BE2C (cell line): ENCODE measurements around the gene ESYT3.

Source experiments
- DNase-seq: peaks from one replicate; pipeline ENCODE4 v3.0.0-alpha.2; 2020
- H3K27me3 ChIP-seq: fragments of 250-450 bp; sonication (Bioruptor Pico); 2 replicates; pipeline ENCODE4 v1.5.1; 2020; ENCODE audit warnings: mild to moderate bottlenecking
- H3K36me3 ChIP-seq: fragments of 250-450 bp; sonication (Bioruptor Pico); 2 replicates; pipeline ENCODE4 v1.5.1; 2020; ENCODE audit warnings: mild to moderate bottlenecking
- H3K4me1 ChIP-seq: fragments of 250-450 bp; sonication (Bioruptor Pico); 2 replicates; pipeline ENCODE4 v1.5.1; 2020
- H3K4me3 ChIP-seq: 2 replicates; pipeline ENCODE4 v1.5.1; 2011; ENCODE audit warnings: low read depth, low read length
- H3K9me3 ChIP-seq: fragments of 250-450 bp; sonication (Bioruptor Pico); 2 replicates; pipeline ENCODE4 v1.5.1; 2020
- TF ChIP-seq, protein P1 (sequence below): IDR thresholded peaks from 2 replicates; pipeline ENCODE4 v1.5.1; 2012; ENCODE audit warnings: mild to moderate bottlenecking, low read depth, low read length

The ESYT3 gene

DNA sequence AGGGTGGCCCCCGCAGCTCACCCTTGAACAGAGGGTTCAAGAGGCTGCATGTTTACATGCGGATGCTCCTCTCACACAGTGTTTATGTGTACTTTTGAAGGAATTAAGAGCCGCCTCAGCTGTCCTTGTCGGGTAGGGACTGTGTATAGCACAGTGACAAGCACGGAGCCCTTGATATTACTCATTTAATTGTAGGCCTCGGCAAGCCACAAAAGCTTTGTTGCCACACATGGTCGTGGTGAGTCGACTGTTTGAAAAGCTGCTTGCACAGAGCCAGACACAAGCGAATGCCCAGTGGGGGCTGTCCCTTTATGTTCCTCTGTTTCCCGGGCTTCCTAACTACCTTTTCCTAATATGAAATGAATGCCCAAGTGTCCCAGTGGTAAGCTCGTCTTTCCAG, 4.5 kb downstream of the ESYT3 start:
- Histone ChIP-seq H3K4me3 (no peak overlapping the region), H3K4me1 (no peaks in the 10 kb centered on the region), H3K36me3 (no peaks in the 10 kb centered on the region), H3K9me3 (peaks cover 4% of the 10 kb centered on the region; the same call in 1 of the 2 replicates), H3K27me3 (peaks cover 4% of the 10 kb centered on the region; the same call in 1 of the 2 replicates)
- TF ChIP-seq, protein P1, sequence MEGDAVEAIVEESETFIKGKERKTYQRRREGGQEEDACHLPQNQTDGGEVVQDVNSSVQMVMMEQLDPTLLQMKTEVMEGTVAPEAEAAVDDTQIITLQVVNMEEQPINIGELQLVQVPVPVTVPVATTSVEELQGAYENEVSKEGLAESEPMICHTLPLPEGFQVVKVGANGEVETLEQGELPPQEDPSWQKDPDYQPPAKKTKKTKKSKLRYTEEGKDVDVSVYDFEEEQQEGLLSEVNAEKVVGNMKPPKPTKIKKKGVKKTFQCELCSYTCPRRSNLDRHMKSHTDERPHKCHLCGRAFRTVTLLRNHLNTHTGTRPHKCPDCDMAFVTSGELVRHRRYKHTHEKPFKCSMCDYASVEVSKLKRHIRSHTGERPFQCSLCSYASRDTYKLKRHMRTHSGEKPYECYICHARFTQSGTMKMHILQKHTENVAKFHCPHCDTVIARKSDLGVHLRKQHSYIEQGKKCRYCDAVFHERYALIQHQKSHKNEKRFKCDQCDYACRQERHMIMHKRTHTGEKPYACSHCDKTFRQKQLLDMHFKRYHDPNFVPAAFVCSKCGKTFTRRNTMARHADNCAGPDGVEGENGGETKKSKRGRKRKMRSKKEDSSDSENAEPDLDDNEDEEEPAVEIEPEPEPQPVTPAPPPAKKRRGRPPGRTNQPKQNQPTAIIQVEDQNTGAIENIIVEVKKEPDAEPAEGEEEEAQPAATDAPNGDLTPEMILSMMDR: no peak
- no peak for DNase-seq

DNA sequence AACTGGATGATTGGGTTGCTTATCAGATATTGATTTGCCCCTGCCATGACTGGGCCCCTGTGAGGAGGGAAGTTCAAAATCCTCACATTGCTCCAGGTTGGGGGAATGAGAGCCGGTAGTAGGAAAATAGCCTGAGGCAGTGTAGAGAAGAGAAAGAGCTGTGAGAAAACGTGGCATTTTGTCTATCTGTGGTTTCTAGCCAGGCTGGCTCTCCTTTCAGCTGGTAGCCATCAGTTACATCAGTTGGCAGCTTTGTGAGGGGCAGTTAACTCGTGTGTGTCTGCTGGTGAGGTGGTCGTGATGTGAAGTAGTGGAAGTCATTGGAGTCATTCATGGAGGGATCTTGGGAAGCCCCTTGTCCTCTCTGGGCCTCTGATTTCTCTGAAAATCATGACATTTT, 5.2 kb downstream of the ESYT3 start:
- Histone ChIP-seq H3K4me1 (no peaks in the 10 kb centered on the region), H3K27me3 (no peaks in the 10 kb centered on the region), H3K4me3 (no peak overlapping the region), H3K9me3 (no peaks in the 10 kb centered on the region), H3K36me3 (no peaks in the 10 kb centered on the region)
- TF ChIP-seq, protein P1: no peak
- no peak for DNase-seq

DNA sequence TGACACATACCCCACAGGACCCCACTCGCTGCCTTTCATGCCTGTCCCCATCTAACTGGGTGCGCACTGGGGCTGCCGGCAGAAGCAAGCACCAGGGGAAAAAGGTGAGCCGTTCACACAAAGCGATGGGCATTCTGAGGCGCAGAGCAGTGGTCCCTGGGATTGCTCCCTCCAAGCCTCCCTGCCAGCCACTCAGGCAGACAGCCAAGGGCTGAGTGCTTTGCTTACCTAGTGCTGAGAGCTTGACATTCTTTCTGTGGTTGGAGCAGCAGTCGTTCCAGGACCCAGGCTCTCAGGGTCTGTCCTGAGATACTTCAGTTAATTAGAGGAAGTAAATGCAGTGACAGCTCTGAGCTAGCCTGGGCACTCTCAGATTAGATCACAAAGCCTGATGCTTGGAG, 5.7 kb downstream of the ESYT3 start:
- Histone ChIP-seq H3K4me1 (no peaks in the 10 kb centered on the region), H3K4me3 (no peak overlapping the region), H3K36me3 (no peaks in the 10 kb centered on the region), H3K9me3 (no peaks in the 10 kb centered on the region), H3K27me3 (no peaks in the 10 kb centered on the region)
- TF ChIP-seq, protein P1: no peak
- no peak for DNase-seq

DNA sequence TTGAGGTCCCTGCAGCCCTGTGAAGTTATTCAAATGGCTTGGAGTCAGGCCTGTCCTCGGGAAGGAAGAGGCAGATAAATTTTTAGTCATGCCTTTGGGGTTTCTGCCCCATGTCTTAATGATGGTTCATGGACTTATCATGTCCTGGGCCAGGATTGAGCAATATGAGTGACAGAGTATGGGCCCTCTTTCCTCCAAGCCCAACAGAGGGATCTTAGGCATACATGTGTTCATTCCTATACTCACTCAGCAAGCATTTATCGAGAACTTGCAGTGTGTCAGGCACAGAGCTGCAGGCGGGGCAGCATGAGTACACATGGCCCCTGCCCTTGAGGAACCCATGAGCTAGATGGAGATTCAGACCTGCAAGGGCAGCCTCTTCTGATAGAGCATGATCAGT, 6.2 kb downstream of the ESYT3 start:
- no peaks in the 10 kb centered on the region for H3K4me1 ChIP-seq
- no peaks in the 10 kb centered on the region for H3K9me3 ChIP-seq
- TF ChIP-seq, protein P1: no peak
- no peak overlapping the region for H3K4me3 ChIP-seq
- DNase-seq: no peak
- no peaks in the 10 kb centered on the region for H3K36me3 ChIP-seq
- H3K27me3 ChIP-seq: no peaks in the 10 kb centered on the region

DNA sequence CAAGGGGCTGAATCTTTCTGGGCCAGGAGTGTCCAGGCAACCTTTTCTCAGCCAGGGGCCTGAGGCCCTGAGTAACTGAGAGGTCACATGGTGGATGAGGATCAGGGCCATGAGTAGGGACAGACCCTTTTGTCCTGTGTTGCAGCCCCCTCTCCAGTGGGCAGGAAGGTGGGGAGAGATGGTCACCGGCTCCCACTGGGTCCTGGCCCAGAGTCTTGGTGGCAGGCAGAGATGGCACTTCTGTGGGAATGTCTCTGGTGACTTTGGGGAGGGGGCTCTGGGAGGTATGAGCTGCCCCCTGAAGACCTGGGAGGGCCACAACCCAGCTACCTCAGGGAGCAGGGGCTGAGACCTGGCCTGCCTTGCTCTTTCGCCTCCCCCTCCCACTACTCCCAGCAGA, 6.8 kb downstream of the ESYT3 start:
- no peaks in the 10 kb centered on the region for H3K27me3 ChIP-seq
- H3K36me3 ChIP-seq: no peaks in the 10 kb centered on the region
- DNase-seq: no peak
- H3K9me3 ChIP-seq: no peaks in the 10 kb centered on the region
- no peak overlapping the region for H3K4me3 ChIP-seq
- no peaks in the 10 kb centered on the region for H3K4me1 ChIP-seq
- TF ChIP-seq, protein P1: no peak

DNA sequence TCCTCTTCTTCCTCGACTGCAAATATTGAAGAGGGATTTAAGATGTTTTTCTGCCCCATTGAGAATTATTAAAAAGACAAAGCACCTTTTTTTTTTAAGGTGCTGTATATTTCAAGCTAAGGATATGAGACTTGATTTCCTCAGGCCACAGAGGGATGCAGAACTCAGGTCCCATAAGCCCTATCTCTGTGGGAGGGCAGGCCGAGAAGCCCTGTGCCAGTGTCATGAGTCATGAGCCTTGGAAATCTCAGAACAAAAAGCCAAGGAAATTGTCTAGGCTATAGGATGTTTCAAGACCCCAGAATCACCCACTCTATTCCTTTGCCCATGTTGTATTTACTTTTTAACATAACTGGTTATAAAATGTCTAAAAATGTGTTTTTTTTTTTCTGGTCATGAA, 7.3 kb downstream of the ESYT3 start:
- DNase-seq: no peak
- Histone ChIP-seq H3K4me1 (no peaks in the 10 kb centered on the region), H3K36me3 (no peaks in the 10 kb centered on the region), H3K27me3 (no peaks in the 10 kb centered on the region), H3K4me3 (no peak overlapping the region), H3K9me3 (no peaks in the 10 kb centered on the region)
- TF ChIP-seq, protein P1: no peak
